Breast epithelium (tissue), 3 donors: Measurements from ENCODE around the gene TGFBRAP1.

Experiments used
- POLR2A ChIP-seq: fragments of 450-650 bp; IDR thresholded peaks from one replicate; pipeline ENCODE4 v1.6.1; 2016; ENCODE audit warnings: antibody characterized with exemption, mild to moderate bottlenecking, moderate library complexity
- POLR2AphosphoS5 ChIP-seq, 3 donors: sonication (generic); formaldehyde crosslinking; IDR thresholded peaks; one replicate each; pipeline ENCODE4 v1.6.1; 2017; ENCODE audit warnings: antibody characterized with exemption in 3 of 3
- TF ChIP-seq, protein P1 (sequence below), 3 donors: fragments of 450-650 bp; IDR thresholded peaks; one replicate each; pipeline ENCODE4 v1.5.1; 2016 to 2017; ENCODE audit warnings: antibody characterized with exemption in 3 of 3, mild to moderate bottlenecking in 3 of 3, moderate library complexity in 3 of 3

DNA sequence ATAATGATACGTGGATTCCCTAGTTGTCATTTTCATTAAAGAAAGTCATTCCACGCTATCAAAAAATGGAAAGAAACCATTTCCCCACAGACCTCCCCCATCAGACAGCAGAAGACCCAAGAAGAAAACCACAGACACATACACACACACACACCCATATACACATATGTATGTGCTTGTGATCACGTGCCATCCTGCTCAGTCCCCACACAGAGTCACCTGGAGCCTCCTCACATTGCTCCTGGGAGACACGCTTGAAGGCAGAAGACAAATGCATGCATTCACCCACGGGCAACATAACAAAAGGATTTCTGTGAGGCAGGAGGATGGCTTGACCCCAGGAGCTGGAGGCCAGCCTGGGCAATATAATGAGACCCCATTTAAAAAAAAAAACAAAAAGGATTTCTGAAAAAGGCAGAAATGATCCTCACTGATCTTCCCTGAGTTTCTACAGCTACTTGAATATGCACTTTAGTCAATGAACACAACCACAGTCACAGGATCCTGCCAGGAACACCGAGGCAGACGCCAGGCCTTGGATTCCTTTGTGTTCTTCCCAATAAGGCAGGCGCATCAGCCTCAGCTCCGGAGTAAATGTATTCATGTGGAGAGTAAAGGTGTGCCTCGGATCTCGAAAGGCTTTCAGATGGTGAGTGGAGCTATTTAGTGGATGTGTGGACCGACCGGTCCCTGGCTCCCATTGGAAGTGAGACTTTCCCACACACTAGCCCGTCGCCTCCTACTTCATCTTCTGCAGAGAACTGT is 21.0 kb downstream of the TGFBRAP1 start:
- TF ChIP-seq, protein P1, sequence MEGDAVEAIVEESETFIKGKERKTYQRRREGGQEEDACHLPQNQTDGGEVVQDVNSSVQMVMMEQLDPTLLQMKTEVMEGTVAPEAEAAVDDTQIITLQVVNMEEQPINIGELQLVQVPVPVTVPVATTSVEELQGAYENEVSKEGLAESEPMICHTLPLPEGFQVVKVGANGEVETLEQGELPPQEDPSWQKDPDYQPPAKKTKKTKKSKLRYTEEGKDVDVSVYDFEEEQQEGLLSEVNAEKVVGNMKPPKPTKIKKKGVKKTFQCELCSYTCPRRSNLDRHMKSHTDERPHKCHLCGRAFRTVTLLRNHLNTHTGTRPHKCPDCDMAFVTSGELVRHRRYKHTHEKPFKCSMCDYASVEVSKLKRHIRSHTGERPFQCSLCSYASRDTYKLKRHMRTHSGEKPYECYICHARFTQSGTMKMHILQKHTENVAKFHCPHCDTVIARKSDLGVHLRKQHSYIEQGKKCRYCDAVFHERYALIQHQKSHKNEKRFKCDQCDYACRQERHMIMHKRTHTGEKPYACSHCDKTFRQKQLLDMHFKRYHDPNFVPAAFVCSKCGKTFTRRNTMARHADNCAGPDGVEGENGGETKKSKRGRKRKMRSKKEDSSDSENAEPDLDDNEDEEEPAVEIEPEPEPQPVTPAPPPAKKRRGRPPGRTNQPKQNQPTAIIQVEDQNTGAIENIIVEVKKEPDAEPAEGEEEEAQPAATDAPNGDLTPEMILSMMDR (IDR thresholded peaks at IDR 0.05) = no peak
- no peak for TF ChIP-seq POLR2AphosphoS5 (IDR thresholded peaks at IDR 0.05)
- no peak for TF ChIP-seq POLR2A
